H1 (cell line): ENCODE results near the gene MED1. TPM values are rescaled to one million over a fixed set of nuclear protein-coding genes. Genes with fewer than 3 reads are reported as not detected.

Experiments
- HDAC6 ChIP-seq: IDR thresholded peaks from one replicate; pipeline ENCODE4 v1.7.1; 2012; ENCODE audit warnings: low read depth, mild to moderate bottlenecking, inconsistent platforms, low read length, moderate library complexity
- polyA plus RNA-seq, 7 experiments: library from polyadenylated mRNA; depleted of rRNA in 3 of 7; stranded (reverse) in 5 of 7; unstranded in 2 of 7; fragments of >200 nt in 5 of 7; fragments of 200-250 nt in 2 of 7; gene quantifications; 1 replicate in 5 of 7; 2 replicates in 1 of 7; 4 replicates in 1 of 7; pipeline versions ENCODE4 v1.2.1 to v1.2.3, GENCODE V29; 2011 to 2013; ENCODE audit warnings: missing spikeins in 2 of 7, mixed read lengths in 2 of 7
- total RNA-seq: library from RNA; stranded (reverse); fragmentation: NEBNext Ultra II Directional; extraction: Animal tissue kit (Norgen Biotek cat#: 25700); gene quantifications from 2 replicates; pipeline ENCODE4 v1.2.1, GENCODE V29; 2021

The MED1 gene
- total and polyA plus RNA-seq, 2 of the 8 experiments (the other 6 are each of a cell fraction or from before 2014, with no cell fraction given), result 24.7 to 56.5 TPM

DNA sequence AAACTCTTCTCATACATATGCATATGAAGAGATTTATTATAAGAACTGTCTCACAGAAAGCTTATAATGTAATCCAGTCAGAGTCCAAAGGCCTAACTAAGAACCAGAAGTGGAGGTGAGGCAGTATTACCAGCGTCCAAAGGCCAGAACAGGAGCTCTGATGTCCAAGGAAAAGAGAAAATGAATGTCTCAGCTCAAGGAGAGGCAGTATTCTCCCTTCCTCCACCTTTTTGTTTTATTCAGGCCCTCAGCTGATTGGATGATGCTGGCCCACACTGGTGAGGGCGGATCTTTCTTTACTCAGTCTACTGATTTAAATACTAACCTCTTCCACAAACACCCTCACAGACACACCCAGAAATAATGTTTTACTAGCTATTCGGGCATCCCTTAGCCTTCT is 93.1 kb downstream of the MED1 start (continued):
- no peak for TF ChIP-seq HDAC6
